Endothelial cell of umbilical vein (primary cell): ENCODE data around the gene KYAT1. TPM values are rescaled to one million over a fixed set of nuclear protein-coding genes. Genes with fewer than 3 reads are reported as not detected.

Source experiments
- Bru-seq: library from RNA; stranded (reverse); fragments of 400-500 nt; gene quantifications from one replicate; lab custom pipeline; 2021; lab: Mats Ljungman, UMichigan
- BruChase-seq, 2 experiments: library from RNA; stranded (reverse); fragments of 400-500 nt; gene quantifications; one replicate each; lab custom pipeline; 2021; lab: Mats Ljungman, UMichigan
- BruUV-seq: library from RNA; stranded (reverse); fragments of 400-500 nt; replicated peaks from 2 replicates; lab custom pipeline; 2021; lab: Mats Ljungman, UMichigan
- CTCF ChIA-PET: fragments of 300-600, 350-600 bp; sonication (Branson Sonifier 250); formaldehyde crosslinking; loops from one replicate; lab custom pipeline; 2021; ENCODE audit warnings: antibody characterized with exemption, inconsistent platforms; lab: Charles Lee
- POLR2A ChIA-PET: fragments of 300-600, 350-600 bp; sonication (Branson Sonifier 250); formaldehyde crosslinking; loops from one replicate; lab custom pipeline; 2021; ENCODE audit warnings: antibody characterized with exemption, inconsistent platforms; lab: Charles Lee
- DNase-seq: peaks from one replicate; pipeline ENCODE4 v3.0.0-alpha.2; 2011; ENCODE audit warnings: low read depth, low spot score
- FAIRE-seq: peaks from 2 replicates; lab custom pipeline; 2011; peaks lifted over from hg19 to GRCh38; lab: Jason Lieb, UNC
- H2AFZ ChIP-seq: 2 replicates; pipeline ENCODE4 v1.6.0; 2012; ENCODE audit warnings: low read depth, low read length, control low read depth, inconsistent platforms
- H3K27ac ChIP-seq: 2 replicates; pipeline ENCODE4 v1.5.1; 2011; ENCODE audit warnings: low read depth, mild to moderate bottlenecking, control low read depth, low read length, moderate library complexity; ENCODE audit not compliant: insufficient read depth
- H3K27me3 ChIP-seq, 2 experiments: 2 replicates each; pipeline versions ENCODE4 v1.6.0 to v1.6.1; 2011; ENCODE audit warnings: low read length in 2 of 2, mixed read lengths in 1 of 2; ENCODE audit not compliant: control insufficient read depth in 2 of 2, insufficient read depth in 2 of 2
- H3K36me3 ChIP-seq, 2 experiments: 2 replicates in 1 of 2; 3 replicates in 1 of 2; pipeline ENCODE4 v1.5.1; 2011; ENCODE audit warnings: low read length in 2 of 2, mild to moderate bottlenecking in 1 of 2, moderate library complexity in 1 of 2; ENCODE audit not compliant: control insufficient read depth in 2 of 2, insufficient read depth in 2 of 2; ENCODE audit errors: extremely low read depth in 1 of 2
- H3K4me1 ChIP-seq: 3 replicates; pipeline ENCODE4 v1.5.1; 2011; ENCODE audit warnings: mild to moderate bottlenecking, low read length; ENCODE audit not compliant: control insufficient read depth, insufficient read depth; ENCODE audit errors: extremely low read depth
- H3K4me2 ChIP-seq: 2 replicates; pipeline ENCODE4 v1.6.1; 2011; ENCODE audit warnings: low read length, control low read depth, mixed read lengths; ENCODE audit not compliant: insufficient read depth
- H3K4me3 ChIP-seq, 3 experiments: fragments of 200-600 bp in 1 of 3; sonication (generic), shearing (Covaris generic) in 1 of 3; replicated peaks in 1 of 3; 2 replicates each; pipeline ENCODE4 v1.5.1; 2011 to 2016; ENCODE audit warnings: control low read depth in 3 of 3, low read length in 3 of 3, mild to moderate bottlenecking in 2 of 3, inconsistent platforms in 1 of 3, low read depth in 1 of 3, moderate library complexity in 1 of 3; ENCODE audit not compliant: insufficient read depth in 1 of 3
- H3K79me2 ChIP-seq: 2 replicates; pipeline ENCODE4 v1.6.0; 2012; ENCODE audit warnings: low read length, inconsistent platforms; ENCODE audit not compliant: control insufficient read depth, insufficient read depth
- H3K9ac ChIP-seq: replicated peaks from 2 replicates; pipeline ENCODE3; 2011; ENCODE audit warnings: low read length, control low read depth; ENCODE audit not compliant: insufficient read depth; ENCODE audit errors: extremely low read depth
- H3K9me1 ChIP-seq: replicated peaks from 3 replicates; pipeline ENCODE4 v1.6.0; 2011; ENCODE audit warnings: mild to moderate bottlenecking, low read length; ENCODE audit not compliant: control insufficient read depth, insufficient read depth; ENCODE audit errors: extremely low read depth
- H3K9me3 ChIP-seq: replicated peaks from 2 replicates; pipeline ENCODE4 v1.5.1; 2012; ENCODE audit warnings: low read length, inconsistent platforms; ENCODE audit not compliant: control insufficient read depth, insufficient read depth
- H4K20me1 ChIP-seq: replicated peaks from 2 replicates; pipeline ENCODE3; 2011; ENCODE audit warnings: mild to moderate bottlenecking, low read length; ENCODE audit not compliant: control insufficient read depth, insufficient read depth; ENCODE audit errors: extremely low read depth
- EZH2 ChIP-seq: IDR thresholded peaks from 2 replicates; pipeline ENCODE4 v1.6.1; 2012; ENCODE audit warnings: borderline replicate concordance, low read depth, mild to moderate bottlenecking, moderate library complexity, low read length, inconsistent platforms; ENCODE audit not compliant: severe bottlenecking
- FOS ChIP-seq: IDR thresholded peaks from 2 replicates; pipeline ENCODE4 v1.6.1; 2011; ENCODE audit warnings: mild to moderate bottlenecking, low read length, moderate library complexity, borderline replicate concordance; ENCODE audit not compliant: insufficient read depth
- GATA2 ChIP-seq: IDR thresholded peaks from 2 replicates; pipeline ENCODE4 v1.7.0; 2011; ENCODE audit warnings: low read depth, mild to moderate bottlenecking, moderate library complexity, mixed read lengths, low read length; ENCODE audit not compliant: insufficient read length, insufficient read depth
- JUN ChIP-seq: IDR thresholded peaks from 2 replicates; pipeline ENCODE4 v1.6.1; 2011; ENCODE audit warnings: borderline replicate concordance, low read depth; ENCODE audit not compliant: insufficient read length, insufficient read depth
- MYC ChIP-seq: IDR thresholded peaks from one replicate; pipeline ENCODE4 v1.6.1; 2011; ENCODE audit warnings: mild to moderate bottlenecking, low read depth, low read length
- POLR2A ChIP-seq: IDR thresholded peaks from 2 replicates; pipeline ENCODE4 v1.6.1; 2012; ENCODE audit warnings: low read depth, mild to moderate bottlenecking, control low read depth, low read length
- POLR2AphosphoS5 ChIP-seq: IDR thresholded peaks from 2 replicates; pipeline ENCODE4 v1.6.1; 2012; ENCODE audit warnings: low read depth, mild to moderate bottlenecking, control low read depth, low read length, moderate library complexity; ENCODE audit not compliant: insufficient read depth
- dilution Hi-C: fragments of 300-500 bp; cut with MboI; formaldehyde crosslinking; loops from one replicate; pipeline ENCODE4 v1.15.0; 2019; ENCODE audit warnings: low sequenced_read_pairs; ENCODE audit not compliant: extremely low pct_ligation_motif_present
- intact Hi-C: fragments of 100-400 bp; cut with micrococcal nuclease; formaldehyde crosslinking; loops from one replicate; pipeline ENCODE4 v1.10.0; 2022
- long read RNA-seq: library from polyadenylated mRNA; stranded (forward); transcript quantifications from one replicate; pipeline ENCODE4 v2.0.0, GENCODE V29; 2021
- polyA minus RNA-seq, 3 experiments: library from RNA; depleted of rRNA, polyadenylated mRNA; stranded (reverse); fragments of >200 nt; gene quantifications; 1 replicate in 1 of 3; 2 replicates in 2 of 3; pipeline ENCODE4 v1.2.3, GENCODE V29; 2011
- polyA plus RNA-seq, 4 experiments: library from polyadenylated mRNA; depleted of rRNA in 3 of 4; stranded (reverse) in 3 of 4; unstranded in 1 of 4; fragments of >200 nt; gene quantifications; 2 replicates each; pipeline versions ENCODE4 v1.2.1 to v1.2.3, GENCODE V29; 2011 to 2012; ENCODE audit warnings: missing spikeins in 1 of 4
- total RNA-seq: library from RNA; stranded (reverse); gene quantifications from 2 replicates; pipeline ENCODE4 v1.2.3, GENCODE V29; 2021
- TF ChIP-seq, protein P1 (sequence below), 2 donors: IDR thresholded peaks; 1 replicate in 1 of 2; 2 replicates in 1 of 2; pipeline ENCODE4 v1.5.1; 2011; ENCODE audit warnings: low read length in 2 of 2, mild to moderate bottlenecking in 2 of 2, moderate library complexity in 2 of 2, control low read depth in 1 of 2, inconsistent platforms in 1 of 2, low read depth in 1 of 2; ENCODE audit not compliant: insufficient read depth in 1 of 2; ENCODE audit errors: extremely low read depth in 1 of 2
- TF ChIP-seq, protein P2 (sequence below): IDR thresholded peaks from 2 replicates; pipeline ENCODE4 v1.6.1; 2011; ENCODE audit not compliant: insufficient read depth, insufficient read length

KYAT1 gene
- total RNA-seq (7.2 and 8.0 TPM in 2 replicates), polyA plus RNA-seq (9.6 and 10.3 TPM in 2 replicates), polyA minus RNA-seq (6.1 and 8.5 TPM in 2 replicates), Bru-seq, nascent RNA (percentile 49 among the genes with signal in this experiment), BruChase-seq, experiment 1, labeled RNA remaining after a 6-hour chase (percentile 67 among the genes with signal in this experiment), BruChase-seq, experiment 2, labeled RNA remaining after a 2-hour chase (percentile 69 among the genes with signal in this experiment)
- 6.9 and 7.2 TPM in 2 replicates for polyA plus RNA-seq (2011; cell fraction: cytosol; rRNA removed)
- 27.0 and 28.9 TPM in 2 replicates for polyA plus RNA-seq (2011; cell fraction: nucleus; rRNA removed)
- polyA plus RNA-seq (2012), result 5.8 and 8.3 TPM in 2 replicates
- polyA minus RNA-seq (2011; cell fraction: cytosol; rRNA and poly(A)+ RNA removed), result 11.5 TPM
- polyA minus RNA-seq (2011; cell fraction: nucleus; rRNA and poly(A)+ RNA removed), result 5.9 and 7.1 TPM in 2 replicates
- long read RNA-seq, transcript KYAT1-201 (13 exons, 1,903 nt), result major isoform, 5 of 16 reads
- long read RNA-seq, partial matches to known transcripts, result 5 of 16 reads
- long read RNA-seq, other reads (novel, unspliced or antisense), result 6 of 16 reads

GRCh38 chr9:128881884-128882676 lies at the start of gene KYAT1, which contains the start of gene LRRC8A:
TSS of gene KYAT1 (minus strand) at chr9:128881950. CDS start at chr9:128845405, 36,545 bp downstream.
TSS of gene LRRC8A (plus strand) at chr9:128882133. CDS start at chr9:128907165, 25,032 bp downstream.
- Histone ChIP-seq H2AFZ (peak within 1 kb of the TSS; percentile 83), H3K9me3 (no peaks in the 10 kb centered on the region), H3K4me1 (peaks cover 41% of the 10 kb centered on the region), H3K9ac (peak within 1 kb of the TSS; percentile 84), H4K20me1 (no peaks in the 10 kb centered on the region), H3K4me3 (peak within 1 kb of the TSS; percentile 83 to 91 (median 90)), H3K79me2 (peaks cover 69% of the 10 kb centered on the region), H3K4me2 (peak within 1 kb of the TSS; percentile 91), H3K9me1 (no peaks in the 10 kb centered on the region), H3K27me3 (no peaks in the 10 kb centered on the region), H3K27ac (peak within 1 kb of the TSS; percentile 77), H3K36me3 (peaks cover 0 to 5% of the 10 kb centered on the region in 2 experiments)
- dilution Hi-C loops, result no loop called here
- FAIRE-seq (peak; percentile 98), DNase-seq (peak; percentile 96)
- intact Hi-C loops, result loop anchor here (1.0 to 5.0 kb wide), 4 partner anchors 19 to 65 kb away; partner anchors contain the start of genes DOLK and NUP188
- no peak for TF ChIP-seq GATA2
- peak; percentile 74 for TF ChIP-seq JUN
- peak; percentile 98 for TF ChIP-seq POLR2A
- TF ChIP-seq, protein P1, sequence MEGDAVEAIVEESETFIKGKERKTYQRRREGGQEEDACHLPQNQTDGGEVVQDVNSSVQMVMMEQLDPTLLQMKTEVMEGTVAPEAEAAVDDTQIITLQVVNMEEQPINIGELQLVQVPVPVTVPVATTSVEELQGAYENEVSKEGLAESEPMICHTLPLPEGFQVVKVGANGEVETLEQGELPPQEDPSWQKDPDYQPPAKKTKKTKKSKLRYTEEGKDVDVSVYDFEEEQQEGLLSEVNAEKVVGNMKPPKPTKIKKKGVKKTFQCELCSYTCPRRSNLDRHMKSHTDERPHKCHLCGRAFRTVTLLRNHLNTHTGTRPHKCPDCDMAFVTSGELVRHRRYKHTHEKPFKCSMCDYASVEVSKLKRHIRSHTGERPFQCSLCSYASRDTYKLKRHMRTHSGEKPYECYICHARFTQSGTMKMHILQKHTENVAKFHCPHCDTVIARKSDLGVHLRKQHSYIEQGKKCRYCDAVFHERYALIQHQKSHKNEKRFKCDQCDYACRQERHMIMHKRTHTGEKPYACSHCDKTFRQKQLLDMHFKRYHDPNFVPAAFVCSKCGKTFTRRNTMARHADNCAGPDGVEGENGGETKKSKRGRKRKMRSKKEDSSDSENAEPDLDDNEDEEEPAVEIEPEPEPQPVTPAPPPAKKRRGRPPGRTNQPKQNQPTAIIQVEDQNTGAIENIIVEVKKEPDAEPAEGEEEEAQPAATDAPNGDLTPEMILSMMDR (IDR thresholded peaks at IDR 0.05; ENCODE audit: extremely low read depth in 1 of 2, insufficient read depth in 1 of 2, low read depth in 1 of 2, low read length in 2 of 2), result no peak
- TF ChIP-seq, protein P2, sequence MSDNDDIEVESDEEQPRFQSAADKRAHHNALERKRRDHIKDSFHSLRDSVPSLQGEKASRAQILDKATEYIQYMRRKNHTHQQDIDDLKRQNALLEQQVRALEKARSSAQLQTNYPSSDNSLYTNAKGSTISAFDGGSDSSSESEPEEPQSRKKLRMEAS, result no peak
- TF ChIP-seq FOS, result peak; percentile 60
- TF ChIP-seq POLR2AphosphoS5, result peak; percentile 99
- no peak for TF ChIP-seq MYC
- no peak for TF ChIP-seq EZH2
- CTCF ChIA-PET, result interaction anchor here (0.9 to 1.4 kb wide), 4 partner anchors 9 to 64 kb away, joined by 3 to 6 read pairs (median 4); partner anchors contain the start of gene ENDOG
- POLR2A ChIA-PET, result interaction anchor here (1.7 kb wide), 1 partner anchor 66 kb away, joined by 12 read pairs; no protein-coding TSS in a partner anchor
- BruUV-seq, result TSS peak; percentile 44
